NCI-H1930 (cell line): ENCODE results near the gene CFAP46.
"Not testable (repeated sequence)": the region's sequence is repeated elsewhere in the genome, so short reads cannot be mapped to it uniquely, and the experiment has no call there.

Experiments
- DNase-seq, 2 experiments: peaks; one replicate each; lab custom pipeline; 2025; lab: John Stamatoyannopoulos, UW

CFAP46 gene

DNA sequence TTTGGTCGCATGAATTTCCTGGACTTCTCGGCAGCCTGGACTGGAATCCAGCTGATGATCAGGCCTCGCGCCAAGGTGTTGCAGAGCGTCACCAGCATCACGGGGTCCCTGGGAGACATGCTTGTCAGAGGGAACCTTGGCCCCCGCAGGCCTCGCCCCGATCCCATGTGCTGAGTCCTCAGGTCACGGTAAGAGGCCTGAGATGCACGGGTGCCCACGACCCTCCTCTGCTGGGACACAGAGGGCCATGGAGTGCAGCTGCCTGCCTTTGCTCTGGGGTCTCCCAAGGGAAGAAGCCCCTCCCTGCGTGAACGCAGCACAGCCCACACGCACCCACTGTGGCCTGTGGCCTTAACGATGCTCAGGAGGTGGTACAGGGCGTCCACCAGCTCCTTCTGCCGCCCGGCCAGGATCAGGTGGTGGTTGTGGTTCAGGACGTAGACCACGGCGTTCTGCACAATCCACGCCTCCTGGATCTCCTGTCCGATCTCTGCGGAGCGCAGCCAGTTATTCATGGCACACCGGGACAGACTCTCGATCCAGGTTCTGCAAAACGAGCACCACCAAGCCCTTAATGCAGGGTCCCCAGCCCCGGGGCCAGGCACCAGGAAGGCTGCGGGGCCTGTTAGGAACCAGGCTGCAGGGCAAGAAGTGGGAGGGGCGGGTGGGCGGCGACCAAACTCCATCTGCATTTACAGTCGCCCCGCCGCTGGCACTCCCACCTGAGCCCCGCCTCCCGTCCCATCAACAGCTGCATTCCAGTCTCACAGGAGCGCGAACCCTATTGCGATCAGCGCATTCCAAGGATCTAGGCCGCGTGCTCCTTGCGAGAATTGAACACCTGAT lies 29.4 kb downstream of the CFAP46 start:
- no peak for DNase-seq

- no peak for DNase-seq
These were observed 30.1 kb downstream of the CFAP46 start for GRCh38 chr10:132912225-132912712.

DNA sequence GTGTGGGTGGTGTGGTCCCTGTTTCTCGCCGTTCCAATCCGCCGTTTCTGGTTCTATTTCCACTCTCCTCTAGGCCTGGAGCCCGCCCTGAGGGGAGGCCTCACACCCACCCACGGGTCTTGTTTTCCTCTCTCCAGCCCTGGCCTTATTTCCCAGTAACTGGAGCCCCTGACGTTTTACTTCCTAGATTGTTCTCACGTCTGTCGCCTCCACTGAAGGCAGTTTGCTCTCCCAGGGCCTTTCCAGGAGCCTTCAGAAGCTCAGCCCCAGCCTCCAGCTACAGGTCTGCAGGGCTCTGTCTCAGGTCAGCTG lies 30.6 kb downstream of the CFAP46 start:
- no peak for DNase-seq

DNA sequence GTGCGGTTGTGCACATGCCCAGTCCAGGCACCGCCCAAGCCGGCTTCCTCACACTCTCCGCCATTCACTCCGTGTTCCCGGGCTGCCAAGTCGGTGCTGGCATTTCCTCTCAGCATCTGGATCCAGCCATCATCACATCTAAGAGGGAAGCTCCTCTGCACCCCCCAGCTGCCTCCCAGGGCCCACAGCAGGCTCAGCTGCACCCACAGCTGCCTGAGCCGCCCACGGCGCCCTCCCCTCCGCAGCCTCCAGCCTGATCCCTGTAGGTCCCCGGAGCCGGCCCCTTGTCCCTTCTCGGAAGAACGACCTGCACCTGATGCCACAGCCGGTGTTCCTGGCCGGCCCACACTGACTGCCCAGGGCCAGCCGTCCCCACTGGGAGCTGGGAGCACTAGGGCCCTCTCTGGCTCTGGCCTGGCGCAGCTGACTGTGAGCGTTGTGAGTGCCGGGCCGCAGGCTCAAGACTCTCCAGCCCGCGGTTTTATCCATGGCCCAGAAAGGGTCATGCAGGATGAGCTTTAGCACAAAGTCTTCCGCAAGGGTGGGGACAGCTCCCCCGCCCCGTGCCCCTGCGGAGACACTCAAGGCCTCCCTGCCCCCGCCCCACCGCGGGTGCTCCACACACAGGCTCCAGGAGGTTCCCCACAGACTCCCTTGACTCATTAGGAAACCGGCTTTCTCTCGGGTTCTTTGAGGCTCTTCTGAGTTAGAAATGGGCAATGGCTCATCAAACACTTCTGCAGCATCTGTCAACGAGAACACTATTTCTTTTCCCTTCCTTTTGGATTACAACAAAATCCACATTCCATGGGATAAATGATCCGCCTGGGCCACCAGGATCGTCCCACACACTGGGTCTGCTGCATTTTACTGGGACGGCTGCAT lies 31.2 kb downstream of the CFAP46 start:
- no peak for DNase-seq

GRCh38 chr10:132910186-132910880 lies 32.0 kb downstream of the CFAP46 start:
- DNase-seq, result no peak

GRCh38 chr10:132909491-132910071 lies 32.8 kb downstream of the CFAP46 start:
- no peak for DNase-seq

DNA sequence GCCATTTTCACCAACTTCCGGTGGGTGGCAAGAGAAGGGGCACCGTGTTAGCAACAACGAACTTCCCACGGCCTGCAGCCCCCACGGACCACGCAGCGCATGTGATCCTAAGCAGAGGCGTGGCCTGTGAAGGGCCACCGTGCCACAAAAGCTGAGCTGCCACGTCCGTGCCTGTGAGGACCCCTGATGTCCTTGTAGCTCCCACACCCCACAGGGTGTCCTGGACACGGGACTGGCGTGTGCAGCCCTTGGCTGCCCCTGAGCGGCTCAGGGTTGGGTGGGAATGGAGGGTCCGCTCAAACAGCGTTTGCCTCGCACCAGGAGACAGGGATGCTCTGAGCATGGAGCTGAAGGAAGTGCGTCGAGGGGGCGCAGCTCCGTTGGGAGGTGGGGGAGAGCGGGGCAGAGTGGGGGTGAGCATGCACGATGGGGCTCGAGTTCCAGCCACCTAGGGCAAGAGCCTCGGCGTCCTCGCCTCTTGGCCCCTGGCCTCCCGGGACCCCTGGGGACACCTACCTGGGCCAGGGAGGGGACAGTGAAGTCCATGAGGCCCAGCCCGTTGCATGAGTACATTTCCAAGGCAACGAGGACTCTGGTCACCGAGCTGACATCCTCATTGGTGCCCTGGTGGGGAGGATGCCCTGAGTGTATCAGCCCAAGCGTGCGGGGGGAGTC lies 33.6 kb downstream of the CFAP46 start:
- no peak for DNase-seq

DNA sequence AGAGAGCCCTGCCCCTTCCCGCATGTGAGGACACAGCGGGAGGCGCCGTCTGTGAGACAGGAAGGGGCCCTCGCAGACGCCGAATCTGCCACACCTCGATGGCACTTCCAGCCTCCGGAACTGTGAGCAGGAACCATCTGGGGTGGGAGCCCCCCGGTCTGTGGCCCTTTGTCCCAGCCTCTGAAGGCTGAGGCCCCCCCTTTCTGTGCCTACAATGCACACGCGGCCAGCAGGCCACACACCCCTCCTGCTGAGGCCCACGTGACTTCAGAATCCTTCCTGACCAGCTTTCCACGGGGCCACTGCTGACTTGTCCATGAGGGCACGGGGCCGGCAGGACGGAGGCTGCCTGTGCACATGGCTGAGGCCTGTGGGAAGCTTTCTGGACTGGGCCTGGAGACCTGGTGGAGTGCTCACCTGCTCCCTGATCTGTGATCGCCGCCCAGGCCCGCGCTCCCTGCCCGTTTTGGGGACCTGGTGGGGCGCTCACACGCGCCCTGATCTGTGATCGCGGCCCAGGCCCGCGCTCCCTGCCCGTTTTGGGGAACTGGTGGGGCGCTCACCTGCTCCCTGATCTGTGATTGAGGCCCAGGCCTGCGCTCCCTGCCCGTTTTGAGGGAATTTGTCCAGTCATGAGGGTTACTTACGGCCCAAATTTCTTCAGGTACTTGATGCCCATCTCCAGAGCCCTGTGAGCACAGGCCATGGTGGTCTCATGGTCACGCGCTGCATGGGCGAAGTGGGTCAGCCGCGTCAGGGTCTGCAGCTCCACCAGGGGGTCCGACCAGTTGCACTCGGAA lies 34.3 kb downstream of the CFAP46 start:
- DNase-seq, result no peak

GRCh38 chr10:132906836-132907235 lies 35.5 kb downstream of the CFAP46 start:
- no peak for DNase-seq

DNA sequence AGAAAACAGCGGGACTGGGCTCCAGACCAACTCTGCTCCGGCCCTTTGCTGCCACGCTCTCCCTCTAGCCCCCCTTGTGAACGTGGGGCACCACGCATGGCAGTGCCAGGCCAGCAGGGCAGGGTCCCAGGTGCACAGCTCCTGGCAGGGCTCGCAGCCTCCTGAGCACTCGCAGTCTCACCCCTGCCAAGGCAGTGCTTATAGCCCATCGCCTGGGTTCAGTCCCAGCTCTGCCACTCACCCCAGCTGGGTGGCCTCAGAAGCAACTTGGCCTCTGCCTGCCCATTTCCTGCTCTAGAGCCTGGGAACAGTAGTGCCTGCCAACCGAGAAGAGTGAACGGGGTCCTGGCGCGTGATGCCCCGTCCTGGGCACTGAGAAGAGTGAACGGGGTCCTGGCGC lies 36.3 kb downstream of the CFAP46 start:
- DNase-seq, result no peak

- DNase-seq, result no peak
These were observed 36.7 kb downstream of the CFAP46 start for GRCh38 chr10:132905661-132906060.

GRCh38 chr10:132904814-132905649 lies 37.3 kb downstream of the CFAP46 start:
- no peak for DNase-seq

- peak in 1 of 2 experiments; percentile 3 for DNase-seq
These were observed 38.1 kb downstream of the CFAP46 start for GRCh38 chr10:132904181-132904813.

DNA sequence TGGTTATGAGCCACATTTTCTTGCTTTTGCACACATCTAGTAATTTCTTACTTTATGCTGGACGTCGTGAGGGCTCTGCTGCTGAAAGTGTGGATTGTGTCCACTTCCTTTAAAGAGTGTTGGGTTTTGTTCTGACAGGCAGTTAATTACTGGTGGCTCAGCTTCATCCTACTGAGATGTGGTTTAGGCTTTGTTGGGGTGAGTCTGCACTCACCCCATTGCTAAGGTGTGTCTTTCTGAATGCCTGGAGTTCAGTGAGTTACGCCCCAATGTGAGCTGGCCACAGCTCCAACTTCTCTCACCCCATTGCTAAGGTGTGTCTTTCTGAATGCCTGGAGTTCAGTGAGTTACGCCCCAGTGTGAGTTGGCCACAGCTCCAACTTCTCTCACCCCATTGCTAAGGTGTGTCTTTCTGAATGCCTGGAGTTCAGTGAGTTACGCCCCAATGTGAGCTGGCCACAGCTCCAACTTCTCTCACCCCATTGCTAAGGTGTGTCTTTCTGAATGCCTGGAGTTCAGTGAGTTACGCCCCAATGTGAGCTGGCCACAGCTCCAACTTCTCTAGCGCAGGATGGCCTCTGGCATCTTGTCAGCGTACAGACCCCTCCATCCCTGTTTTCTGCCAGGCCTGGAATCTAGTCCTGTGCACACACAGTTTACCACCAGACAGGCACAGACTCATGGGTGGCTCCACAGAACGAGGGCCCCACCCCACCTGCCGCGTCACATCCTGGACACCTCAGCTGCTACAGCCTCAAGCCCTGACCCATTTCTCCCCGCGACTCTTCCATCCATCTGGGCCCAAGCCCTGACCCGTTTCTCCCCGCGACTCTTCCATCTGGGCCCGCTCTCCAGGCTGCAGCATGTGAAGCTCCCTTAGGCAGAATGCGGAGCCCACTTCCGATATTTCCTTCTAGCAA lies 39.5 kb downstream of the CFAP46 start:
- not testable (repeated sequence) for DNase-seq

GRCh38 chr10:132901351-132901750 lies 41.0 kb downstream of the CFAP46 start:
- DNase-seq, result no peak

GRCh38 chr10:132900211-132900756 lies 42.1 kb downstream of the CFAP46 start:
- DNase-seq, result no peak

DNA sequence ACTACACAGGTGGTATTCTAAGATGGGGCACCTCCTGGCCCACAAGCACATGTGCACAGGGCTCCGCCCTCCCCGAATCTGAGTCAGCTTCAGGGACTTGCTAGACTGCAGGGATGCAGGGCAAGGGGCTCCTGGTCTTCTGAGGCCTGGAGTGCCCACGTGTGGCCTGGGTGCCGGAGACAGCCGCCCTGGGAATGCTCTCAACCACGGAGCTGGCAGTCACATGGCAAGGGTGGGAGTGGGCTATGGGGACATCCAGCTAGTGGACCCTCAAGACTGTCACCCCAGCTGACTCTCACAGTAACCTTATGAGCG lies 42.7 kb downstream of the CFAP46 start:
- DNase-seq, result no peak
